Peyer's patch (tissue), 4 donors: ENCODE data around the gene ADGRE1.

Experiments used
- POLR2A ChIP-seq, 2 donors: fragments of 450-650 bp; IDR thresholded peaks; one replicate each; pipeline ENCODE4 v1.5.1; 2017; ENCODE audit warnings: antibody characterized with exemption in 2 of 2, mild to moderate bottlenecking in 2 of 2, moderate library complexity in 2 of 2
- TF ChIP-seq, protein P1 (sequence below), 6 experiments: fragments of 450-650 bp in 4 of 6; fragments of 200-600 bp in 2 of 6; sonication (generic) in 1 of 6; IDR thresholded peaks; one replicate each; pipeline ENCODE4 v1.5.1; 2017 to 2019; ENCODE audit warnings: antibody characterized with exemption in 6 of 6, mild to moderate bottlenecking in 3 of 6, moderate library complexity in 1 of 6

- TF ChIP-seq, protein P1, sequence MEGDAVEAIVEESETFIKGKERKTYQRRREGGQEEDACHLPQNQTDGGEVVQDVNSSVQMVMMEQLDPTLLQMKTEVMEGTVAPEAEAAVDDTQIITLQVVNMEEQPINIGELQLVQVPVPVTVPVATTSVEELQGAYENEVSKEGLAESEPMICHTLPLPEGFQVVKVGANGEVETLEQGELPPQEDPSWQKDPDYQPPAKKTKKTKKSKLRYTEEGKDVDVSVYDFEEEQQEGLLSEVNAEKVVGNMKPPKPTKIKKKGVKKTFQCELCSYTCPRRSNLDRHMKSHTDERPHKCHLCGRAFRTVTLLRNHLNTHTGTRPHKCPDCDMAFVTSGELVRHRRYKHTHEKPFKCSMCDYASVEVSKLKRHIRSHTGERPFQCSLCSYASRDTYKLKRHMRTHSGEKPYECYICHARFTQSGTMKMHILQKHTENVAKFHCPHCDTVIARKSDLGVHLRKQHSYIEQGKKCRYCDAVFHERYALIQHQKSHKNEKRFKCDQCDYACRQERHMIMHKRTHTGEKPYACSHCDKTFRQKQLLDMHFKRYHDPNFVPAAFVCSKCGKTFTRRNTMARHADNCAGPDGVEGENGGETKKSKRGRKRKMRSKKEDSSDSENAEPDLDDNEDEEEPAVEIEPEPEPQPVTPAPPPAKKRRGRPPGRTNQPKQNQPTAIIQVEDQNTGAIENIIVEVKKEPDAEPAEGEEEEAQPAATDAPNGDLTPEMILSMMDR (IDR thresholded peaks at IDR 0.05) = peak in 5 of 6 experiments; percentile 8 to 43 (median 25)
- TF ChIP-seq POLR2A (IDR thresholded peaks at IDR 0.05) = no peak
Measured at GRCh38 chr19:6963937-6964336, 76.6 kb downstream of the ADGRE1 start.
